HG02870 (cell line): ENCODE data around the gene PI4KB.

Experiments
- ATAC-seq: cut with Tn5 transposase; IDR thresholded peaks from one replicate; pipeline ENCODE4 v1.9.1; 2021; ENCODE audit warnings: mild to moderate bottlenecking, moderate library complexity; ENCODE audit not compliant: unreplicated experiment

PI4KB gene

DNA sequence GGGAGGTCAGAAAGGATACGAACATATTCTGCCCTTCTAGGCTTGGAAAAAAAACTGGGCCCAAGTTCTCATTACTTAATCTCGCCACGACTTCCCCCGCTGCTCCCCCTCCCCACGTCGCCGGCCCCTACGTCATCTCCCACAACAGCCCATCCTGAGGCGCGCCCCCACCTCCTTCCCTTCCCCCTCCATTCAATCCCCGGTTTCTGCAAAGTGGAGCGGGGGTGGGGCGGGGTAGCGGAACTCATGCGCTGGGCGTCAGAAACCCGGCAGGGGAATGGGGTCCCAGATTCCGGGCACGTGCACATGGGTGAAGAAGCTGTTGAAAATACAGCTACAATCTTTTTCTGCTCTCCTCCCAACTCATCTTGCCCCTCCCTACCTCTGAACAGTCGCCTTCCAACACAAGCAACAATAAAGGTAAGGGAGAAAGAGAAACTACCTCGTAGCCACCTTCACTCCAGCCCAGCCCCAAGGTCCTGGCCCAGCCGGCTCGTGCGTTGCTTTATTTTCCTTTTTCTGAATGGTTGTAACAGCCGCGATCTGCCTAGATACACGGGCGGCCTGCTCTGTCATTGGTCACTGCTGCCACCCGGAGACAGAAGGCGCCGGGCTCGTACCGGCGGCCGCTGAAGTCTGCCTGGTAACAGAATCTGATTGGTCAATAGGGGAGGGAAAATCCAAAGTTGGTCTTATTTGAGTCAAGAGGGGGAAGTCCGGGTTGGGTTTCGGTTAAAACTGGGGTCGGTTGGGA lies 19.7 kb upstream of the PI4KB start, which contains the start of gene RFX5:
Gene RFX5 (minus strand): TSS at position 484 of the 754 bp plus-strand sequence. CDS start 932 bp downstream, outside the sequence.
- peak; percentile 92 for ATAC-seq

DNA sequence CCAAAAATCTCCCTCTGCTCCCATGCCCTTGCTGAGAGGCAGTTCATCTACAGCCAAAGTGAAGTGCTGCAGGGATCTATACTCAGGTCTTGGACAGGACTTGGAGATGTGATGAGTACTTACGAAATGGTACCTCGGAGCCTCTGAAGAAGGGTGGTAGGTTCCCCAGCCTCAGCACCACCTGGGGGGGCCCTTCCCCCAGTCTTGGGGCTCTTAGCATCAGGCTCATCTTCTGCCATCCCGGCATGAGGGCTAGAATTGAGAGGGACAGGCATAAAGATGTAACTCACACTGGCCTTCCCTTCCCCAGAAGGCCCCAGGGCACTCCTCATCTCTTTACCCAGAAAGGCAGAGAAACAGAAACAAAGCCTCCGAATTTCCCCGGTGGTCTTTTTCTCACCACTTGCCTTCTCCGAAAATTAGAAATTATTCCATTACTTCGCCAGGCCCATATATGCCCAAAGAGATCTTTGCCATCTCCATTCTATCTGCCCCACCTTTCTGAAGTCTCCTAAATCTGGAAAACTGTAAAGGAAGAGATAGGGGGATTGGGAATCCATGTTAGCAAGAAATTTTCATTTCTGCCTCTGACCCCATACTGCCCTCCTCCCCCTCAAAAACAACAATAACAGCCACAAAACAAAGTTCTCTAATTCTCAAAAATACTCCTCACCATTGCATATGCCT lies 19.0 kb upstream of the PI4KB start:
- ATAC-seq: no peak

DNA sequence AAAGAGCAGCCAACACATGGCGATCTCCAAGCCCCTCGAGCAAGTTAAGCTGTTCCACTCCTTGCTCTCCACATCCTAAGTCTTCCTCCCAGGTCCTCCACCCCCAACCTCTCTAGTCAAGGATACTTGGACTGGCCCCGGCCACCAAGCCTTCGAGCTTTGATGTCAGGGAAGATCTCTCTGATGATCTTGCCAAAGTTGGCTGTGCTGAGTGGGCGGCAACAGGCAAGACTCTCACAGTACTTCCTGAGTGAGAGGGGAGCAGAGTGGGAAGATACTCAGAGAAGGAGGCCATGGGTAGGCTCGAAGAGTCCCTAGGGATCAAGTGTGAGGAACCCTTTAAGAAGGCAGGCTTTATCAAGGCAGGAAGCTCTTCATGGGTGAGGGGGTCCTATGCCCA lies 17.1 kb upstream of the PI4KB start:
- no peak for ATAC-seq

DNA sequence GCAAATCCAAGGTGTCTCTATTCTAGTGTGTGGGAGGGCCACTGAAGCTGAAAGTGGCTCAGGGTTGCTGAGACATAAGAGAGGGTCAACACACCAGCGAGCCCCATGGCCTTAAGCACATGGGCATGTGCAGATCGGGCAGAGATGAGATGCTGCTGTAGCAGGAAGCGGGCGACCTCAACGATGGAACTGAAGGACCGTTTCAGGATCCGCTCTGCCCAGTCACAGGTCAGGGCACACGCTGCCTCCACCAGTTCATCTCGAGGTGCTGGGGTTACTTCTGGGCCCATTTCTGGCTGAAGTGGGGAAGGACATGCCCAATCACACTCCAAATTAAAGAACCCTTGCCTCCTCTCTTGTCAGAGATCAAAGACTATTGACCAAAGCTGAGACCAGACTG lies 16.4 kb upstream of the PI4KB start:
- ATAC-seq: no peak

DNA sequence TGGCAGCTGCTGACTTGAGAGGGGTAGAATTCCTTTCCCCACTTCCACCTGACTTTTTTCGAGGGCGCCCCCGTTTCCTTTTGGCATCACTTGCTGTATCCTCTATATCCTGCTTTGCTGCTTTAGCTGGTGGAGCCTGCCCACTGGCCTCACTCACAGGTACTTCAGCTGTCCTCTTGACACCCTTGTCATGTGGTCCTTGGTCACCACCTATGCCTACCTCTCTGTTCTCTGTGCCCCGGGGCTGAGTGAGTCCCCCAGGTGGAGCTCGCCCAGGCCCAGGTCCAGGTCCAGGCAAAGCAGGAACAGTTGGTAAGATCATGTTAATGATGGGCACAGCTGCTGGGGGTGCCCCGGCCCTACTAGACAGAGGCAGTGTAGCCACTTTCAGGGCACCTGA lies 15.4 kb upstream of the PI4KB start:
- no peak for ATAC-seq

DNA sequence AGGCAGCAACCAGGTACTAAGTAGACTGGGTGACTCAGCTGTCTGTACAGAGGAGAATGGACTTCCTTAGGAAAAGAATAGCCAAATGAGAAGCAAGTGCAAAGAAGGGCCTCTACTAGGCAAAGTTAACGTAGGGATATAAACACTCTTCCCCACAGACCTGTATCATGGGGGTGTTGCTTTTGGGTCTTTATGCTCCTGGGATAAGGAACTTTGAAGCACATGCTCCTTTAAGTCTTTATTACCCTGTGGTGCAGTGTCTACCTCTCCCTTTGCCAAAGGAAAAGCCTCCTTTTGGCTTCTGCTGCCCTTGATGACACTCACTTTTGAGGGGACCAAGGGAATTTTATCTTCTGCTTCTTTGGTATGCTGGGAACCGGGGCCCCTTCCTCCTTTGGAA lies 14.8 kb upstream of the PI4KB start:
- ATAC-seq: no peak

DNA sequence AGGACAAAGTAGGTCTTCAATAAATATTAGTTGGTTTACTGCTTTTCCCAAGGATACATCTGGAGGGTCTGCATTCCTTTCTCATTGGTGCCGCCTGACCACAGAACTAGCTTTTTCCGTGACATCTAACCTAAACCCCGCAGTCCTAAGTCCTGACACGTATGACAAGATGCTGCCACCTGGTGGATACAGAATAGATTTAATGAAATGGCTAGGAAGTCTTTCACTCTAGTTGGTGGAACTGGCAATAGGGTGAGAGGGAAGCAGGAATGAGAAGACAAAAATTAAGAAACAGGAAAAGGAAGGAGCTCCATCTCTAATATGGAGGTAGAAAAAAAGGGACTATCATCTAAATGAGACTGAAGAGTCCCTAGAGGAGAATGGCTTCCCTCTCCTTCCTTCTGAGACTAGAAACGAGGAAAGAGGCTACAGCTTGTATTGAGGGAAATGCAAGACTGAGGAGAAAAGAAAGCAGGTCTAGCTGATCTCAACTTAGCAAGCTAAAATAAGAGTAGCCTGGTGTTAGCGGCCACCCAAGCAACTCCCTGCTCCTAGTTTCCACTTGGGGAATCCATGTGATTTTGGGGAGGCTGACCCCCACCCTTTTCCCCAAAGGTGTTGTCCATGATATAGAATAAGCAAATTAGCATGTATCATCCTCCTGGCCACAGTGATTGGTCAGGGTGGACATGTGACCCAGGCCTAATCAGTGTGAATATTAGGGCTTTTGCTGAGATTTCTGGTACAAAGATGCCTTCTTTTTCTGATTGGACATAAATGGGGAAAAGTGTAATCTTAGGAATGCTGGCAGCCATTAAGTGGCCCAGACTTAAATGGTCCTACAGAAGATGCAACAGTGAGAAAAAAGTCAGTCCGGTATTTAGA lies 13.9 kb upstream of the PI4KB start:
- ATAC-seq: no peak

DNA sequence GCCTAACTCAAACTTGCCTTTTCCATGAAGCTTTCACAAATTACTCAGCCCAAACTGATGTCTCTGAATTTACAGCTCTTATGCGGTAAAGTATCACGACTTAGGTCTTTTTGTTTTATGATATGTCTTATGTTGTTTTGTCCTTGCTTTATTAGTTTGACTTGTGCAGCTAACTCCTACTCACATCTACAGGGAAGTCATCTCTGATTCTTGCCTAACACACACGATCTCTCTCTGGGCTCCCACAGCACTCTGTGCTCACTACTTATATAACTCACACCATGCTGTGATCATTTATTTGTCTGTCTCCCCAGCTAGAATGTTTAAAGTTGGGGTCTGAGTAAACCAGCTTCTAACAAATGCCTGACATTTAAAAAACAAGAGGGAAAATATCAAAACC lies 9.3 kb upstream of the PI4KB start:
- no peak for ATAC-seq

DNA sequence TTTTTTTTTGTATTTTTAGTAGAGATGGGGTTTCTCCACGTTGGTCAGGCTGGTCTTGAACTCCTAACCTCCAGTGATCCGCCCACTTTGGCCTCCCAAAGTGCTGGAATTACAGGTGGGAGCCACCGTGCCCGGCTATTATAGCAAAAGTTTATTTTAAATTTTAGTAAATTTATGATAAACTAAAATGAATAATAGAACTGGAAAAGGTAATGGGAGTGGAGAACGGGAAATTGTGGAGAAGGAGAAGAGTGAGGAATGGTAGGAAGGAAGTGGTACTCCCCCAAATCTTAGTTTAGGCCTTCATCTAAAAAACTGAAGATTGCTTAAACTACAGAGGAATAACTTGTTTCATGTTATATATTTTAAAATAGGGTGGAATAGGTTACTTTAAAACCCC lies 7.6 kb upstream of the PI4KB start:
- no peak for ATAC-seq

DNA sequence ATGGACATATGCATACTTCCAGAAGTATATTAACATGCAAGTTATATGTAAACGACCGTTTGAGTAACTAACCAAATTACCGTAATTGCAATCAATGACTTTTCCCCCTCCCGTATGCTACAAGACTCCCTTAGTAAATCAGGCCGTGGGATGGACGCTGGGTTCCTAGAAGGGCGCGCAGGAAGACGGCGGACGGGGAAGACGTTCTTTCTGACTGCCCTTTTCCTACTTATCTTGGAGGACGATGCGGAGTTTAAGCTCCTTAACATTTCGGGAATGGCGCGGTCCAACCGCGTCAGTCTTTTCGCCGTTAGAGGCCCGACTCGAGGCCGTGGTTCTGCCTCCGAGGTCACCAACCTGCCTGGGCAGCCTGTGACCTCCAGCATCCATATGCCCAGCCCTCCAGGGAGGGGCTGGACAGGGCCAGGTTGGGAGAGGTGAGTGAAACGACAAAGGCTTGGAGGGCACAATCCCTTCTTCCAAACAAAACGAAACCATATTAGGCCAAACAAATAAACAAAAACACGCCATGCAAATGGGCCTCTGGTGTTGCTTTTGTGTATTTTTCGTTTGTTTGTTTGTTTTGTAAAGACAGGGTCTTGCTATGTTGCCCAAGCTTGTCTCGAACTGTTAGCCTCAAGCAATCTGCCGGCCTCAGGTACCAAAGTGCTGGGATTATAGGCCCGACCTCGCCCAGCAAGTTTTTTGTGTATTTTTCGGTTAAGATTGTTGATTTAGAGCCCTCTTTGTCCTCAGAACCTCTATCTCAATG lies 873 bp upstream of the PI4KB start:
- ATAC-seq: no peak

DNA sequence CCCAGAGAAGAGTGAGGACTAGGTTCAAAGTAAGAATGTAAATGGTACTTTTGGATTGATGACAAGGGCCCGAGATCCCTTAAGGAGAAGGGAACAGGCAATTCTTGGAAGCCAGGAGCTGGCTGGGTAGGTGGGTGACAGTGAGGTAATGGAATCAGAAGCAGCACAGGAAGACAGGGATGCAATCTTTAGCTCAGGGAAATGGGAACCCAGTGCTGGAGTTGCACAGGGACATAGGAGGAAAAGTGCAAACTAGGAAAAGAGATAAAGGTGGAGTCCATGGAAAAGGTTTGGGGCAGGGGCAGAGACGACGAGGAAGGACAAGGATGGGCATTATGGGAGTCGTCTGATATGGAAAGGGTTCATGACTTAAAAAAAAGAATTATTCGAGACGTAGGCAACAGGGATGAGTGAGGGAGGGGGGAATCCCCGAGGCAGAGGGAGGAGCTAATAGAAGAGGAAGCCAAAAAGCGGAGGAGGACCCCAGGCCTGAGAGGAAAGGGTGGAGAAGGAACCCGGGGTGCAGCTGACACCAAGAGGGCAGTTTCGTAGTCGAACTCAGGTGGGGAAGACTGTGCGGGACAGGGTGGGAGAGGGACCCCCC lies 495 bp downstream of the PI4KB start:
- peak; percentile 51 for ATAC-seq

DNA sequence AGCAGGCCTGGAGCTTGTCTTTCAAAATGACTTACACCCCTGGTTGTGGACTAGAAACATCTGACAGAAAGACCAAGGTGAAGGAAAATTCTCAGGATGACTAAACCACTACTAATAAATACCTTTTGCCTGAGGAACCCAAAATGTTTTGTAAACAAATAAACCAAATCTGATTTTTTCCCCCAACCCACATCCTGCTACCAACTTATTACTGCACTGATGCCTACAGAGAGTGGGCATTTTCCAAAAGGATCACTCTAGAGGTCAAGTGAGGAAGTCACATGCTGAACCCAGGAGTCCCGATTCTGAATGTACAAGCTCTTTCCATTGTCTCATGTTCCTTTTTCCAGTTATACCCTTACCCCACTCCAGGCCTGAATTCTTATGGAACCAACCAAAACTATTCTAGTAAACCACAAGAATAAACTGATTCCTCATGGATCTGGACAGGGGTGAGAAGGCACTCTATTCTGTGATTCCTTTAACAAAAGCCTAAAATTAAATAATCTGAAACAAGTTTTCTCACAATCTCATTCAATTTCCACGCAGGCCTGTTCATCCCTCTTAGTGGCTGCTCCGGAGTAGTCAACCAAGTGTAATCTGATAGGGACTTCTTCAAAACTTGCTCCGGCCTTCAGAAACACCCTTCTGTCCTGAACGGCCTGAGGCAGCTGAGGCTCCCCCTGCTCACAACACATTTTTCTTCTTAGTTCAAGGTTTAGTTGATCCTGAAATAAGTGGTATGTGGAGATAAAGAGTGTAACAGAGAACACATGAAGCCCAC lies 1.4 kb downstream of the PI4KB start:
- no peak for ATAC-seq

DNA sequence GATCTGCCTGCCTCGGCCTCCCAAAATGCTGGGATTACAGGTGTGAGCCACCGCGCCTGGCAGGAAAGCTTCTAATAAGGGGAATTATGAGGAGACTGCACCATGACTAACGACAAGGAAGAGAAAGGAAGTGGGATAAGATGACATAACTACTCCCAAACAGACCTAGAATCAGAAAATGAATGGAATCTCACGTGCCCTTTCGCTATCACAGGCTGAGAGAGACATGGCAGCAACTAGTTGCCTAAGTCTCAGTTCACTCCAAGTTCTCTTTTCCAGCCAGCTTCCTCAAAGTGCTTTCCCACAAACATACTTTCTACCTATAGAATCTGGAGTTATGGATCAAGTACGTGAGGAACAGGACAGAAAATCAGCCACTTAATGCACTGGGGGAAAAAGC lies 2.0 kb downstream of the PI4KB start:
- no peak for ATAC-seq

DNA sequence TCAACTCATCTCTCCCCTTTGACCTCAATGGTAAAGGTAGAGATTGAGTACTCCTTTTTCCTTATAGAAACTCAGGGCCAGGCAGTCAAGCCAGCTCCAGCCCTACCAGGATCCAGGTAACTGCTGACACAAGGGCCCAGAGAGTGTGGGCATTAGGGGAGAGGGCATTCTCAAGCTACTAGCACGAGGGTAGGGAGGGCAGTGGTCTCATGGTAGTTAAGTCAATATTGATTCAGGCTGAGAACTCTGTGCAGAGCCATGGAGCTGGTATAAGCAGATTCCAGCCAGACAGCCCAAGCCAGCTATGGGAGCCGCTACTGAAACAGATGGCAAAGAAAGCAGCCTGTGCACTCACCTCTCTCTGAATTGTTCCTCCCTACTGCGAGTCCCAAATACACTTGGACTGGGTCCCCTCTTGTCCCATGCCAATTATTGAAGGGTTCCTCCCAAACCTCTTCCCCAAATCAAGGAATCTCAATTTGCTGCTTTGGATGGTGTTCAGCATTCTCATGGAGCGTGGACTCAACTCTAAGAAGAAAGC lies 2.8 kb downstream of the PI4KB start:
- no peak for ATAC-seq

DNA sequence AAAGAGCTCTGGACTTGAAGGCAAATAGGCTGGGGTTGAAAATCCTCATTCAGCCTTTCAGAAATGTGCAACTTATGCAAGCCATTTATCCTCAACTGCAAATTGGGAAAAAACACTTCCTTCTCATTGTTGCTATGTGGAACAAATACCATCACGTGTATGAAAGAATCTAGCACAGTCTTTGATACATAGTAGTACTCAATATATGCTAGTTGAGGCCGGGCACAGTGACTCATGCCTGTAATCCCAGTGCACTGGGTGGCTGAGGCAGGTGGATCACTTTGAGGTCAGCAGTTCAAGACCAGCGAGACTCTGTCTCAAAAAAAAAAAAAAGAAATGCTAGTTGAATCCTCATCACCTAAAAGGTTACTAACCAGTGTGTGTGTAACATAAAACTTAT lies 8.2 kb downstream of the PI4KB start:
- no peak for ATAC-seq

DNA sequence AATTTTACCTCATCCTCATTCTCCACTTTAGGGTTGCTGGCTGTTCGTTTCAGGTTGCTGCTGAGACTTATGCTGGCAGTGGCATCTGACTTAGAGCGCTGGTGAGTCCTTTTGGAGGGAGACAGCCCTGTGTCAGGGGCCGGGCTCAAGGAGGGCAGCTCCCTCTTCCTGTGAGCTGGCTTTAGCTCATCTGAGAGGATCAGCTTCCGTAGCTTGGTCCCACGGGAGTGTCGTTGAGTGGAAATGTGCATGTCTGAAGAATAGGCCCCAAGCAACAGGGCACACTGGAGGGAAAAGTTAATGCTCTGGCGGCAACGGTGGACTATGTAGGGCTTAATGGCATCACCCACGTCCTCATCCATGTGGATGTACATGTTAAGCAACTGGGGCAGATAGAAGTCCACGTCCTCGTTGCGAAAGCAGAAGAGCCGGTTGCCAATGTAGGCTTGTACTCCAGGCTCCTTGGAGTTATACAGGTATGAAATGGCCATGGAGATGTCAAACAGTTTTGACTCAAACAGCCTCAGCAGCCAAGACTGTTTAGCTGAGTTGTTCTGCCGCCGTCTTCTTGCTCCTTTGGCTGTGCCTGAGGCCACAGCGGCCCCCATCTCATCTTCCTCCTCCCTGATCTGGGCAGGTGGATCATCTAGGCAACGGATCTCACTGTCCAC lies 11.5 kb downstream of the PI4KB start:
- ATAC-seq: no peak

DNA sequence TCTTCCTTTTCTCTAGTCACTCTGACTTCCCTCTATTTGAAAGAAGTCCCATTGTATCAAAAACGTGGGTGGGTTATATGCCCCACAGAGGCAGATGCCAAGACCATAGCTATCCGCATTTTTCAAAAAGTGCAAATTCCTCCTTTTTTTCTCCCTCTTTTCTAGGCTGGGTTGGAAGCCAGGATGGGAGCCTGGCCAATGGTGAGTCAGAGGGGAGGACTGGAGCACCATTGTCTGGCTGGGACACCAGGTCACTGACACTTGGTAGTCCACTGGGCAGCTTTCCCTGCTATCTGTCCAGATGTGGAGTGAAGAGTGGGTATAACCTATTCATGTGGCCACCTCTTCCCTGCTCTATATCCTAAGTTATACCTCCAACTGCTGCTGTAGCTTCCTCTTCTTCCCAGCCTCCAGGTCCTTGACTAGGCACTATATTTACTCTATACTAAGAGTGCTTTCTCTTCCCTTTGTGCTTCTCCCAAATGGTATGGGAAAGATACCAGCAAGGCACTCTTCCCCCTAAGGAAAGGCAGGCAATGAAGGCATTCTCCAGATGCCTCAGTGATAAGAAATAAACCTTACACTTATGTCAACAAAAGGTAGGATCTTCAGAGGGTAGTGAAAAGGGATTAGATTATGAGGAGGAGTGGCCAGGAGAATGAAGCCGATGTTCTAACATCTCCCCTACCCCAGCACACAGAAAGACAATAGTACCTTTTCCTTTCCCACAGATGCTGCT lies 12.9 kb downstream of the PI4KB start:
- ATAC-seq: no peak

DNA sequence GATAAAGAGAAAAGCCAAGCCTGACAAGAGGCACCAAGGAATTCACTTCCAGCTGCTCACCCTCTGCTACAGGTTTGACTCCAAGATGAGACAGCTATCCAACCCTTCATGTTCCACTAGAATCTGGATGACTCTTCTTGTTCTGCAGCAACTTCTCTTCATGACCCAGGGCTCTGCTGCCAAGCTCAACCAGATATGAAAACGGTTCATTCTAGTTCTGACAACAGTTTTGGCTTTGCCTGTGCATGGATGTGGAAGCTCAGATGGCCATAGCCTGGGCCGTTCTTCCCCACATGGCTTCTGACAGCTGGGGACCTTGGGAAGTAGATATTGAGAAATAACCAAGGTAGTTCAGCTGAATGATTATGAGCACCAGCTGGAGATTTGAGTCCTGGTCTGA lies 13.7 kb downstream of the PI4KB start:
- no peak for ATAC-seq
